ENCODE measurements around the gene GALNS.

GRCh38 chr16:88816736-88817535 is 39.8 kb downstream of the GALNS start:
- TF ChIP-seq POLR2A (IDR thresholded peaks at IDR 0.05): no peak
- TF ChIP-seq, protein P1, sequence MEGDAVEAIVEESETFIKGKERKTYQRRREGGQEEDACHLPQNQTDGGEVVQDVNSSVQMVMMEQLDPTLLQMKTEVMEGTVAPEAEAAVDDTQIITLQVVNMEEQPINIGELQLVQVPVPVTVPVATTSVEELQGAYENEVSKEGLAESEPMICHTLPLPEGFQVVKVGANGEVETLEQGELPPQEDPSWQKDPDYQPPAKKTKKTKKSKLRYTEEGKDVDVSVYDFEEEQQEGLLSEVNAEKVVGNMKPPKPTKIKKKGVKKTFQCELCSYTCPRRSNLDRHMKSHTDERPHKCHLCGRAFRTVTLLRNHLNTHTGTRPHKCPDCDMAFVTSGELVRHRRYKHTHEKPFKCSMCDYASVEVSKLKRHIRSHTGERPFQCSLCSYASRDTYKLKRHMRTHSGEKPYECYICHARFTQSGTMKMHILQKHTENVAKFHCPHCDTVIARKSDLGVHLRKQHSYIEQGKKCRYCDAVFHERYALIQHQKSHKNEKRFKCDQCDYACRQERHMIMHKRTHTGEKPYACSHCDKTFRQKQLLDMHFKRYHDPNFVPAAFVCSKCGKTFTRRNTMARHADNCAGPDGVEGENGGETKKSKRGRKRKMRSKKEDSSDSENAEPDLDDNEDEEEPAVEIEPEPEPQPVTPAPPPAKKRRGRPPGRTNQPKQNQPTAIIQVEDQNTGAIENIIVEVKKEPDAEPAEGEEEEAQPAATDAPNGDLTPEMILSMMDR (IDR thresholded peaks at IDR 0.05 in 8 of 11, conservative IDR thresholded peaks at IDR 0.05 in 3 of 11): no peak
